ENCODE measurements around the gene HSD17B12. TPM values are rescaled to one million over a fixed set of nuclear protein-coding genes. Genes with fewer than 3 reads are reported as not detected.

The HSD17B12 gene
- total RNA-seq, 6 donors from 2014 or later = 26.6 to 107 (median 74.4) TPM

GRCh38 chr11:43833657-43834073 is 153.1 kb downstream of the HSD17B12 start:
- TF ChIP-seq CTCF (IDR thresholded peaks at IDR 0.05) (no peak), POLR2A (IDR thresholded peaks at IDR 0.05) (no peak), POLR2AphosphoS5 (IDR thresholded peaks at IDR 0.05) (no peak), EP300 (IDR thresholded peaks at IDR 0.05) (no peak)
- H3K4me1 ChIP-seq = peaks cover 6 to 19% (median 11%) of the 10 kb centered on the region in 4 donors
- DNase-seq = no peak
- peaks cover 0 to 12% (median 1%) of the 10 kb centered on the region in 4 donors for H3K36me3 ChIP-seq
- 53 to 61% methylated on average over 1 of the region's 1 CpG for WGBS, 2 donors
- H3K27ac ChIP-seq = no peak overlapping the region
- no peaks in the 10 kb centered on the region for H3K9me3 ChIP-seq
- ATAC-seq (ENCODE audit: low FRiP score in 2 of 2) = no peak
- no peak overlapping the region for H3K4me3 ChIP-seq
- H3K27me3 ChIP-seq = no peaks in the 10 kb centered on the region

DNA sequence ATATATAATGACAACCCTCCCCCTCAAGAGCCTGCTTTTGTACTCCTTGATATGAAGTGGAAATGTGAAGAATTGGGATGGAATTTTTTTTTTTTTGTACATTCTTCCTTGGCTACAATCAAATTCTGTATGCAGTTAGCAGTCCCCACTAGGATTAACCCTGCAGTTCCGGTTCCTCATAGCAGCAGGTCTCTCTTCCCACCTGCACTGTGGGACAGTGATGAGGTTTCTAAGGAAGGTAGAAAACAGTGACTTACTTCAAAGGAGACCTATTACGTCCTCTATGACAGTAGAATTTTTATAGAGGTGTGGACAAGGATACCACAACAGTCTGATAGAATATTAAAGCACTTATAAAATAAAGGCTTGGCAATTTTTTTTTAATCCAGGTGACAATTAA is 153.7 kb downstream of the HSD17B12 start:
- Histone ChIP-seq H3K9me3 (no peaks in the 10 kb centered on the region), H3K4me1 (peaks cover 6 to 19% (median 11%) of the 10 kb centered on the region in 4 donors), H3K36me3 (peaks cover 0 to 18% (median 1%) of the 10 kb centered on the region in 4 donors), H3K27ac (no peak overlapping the region), H3K4me3 (no peak overlapping the region), H3K27me3 (no peaks in the 10 kb centered on the region)
- no peak for ATAC-seq (ENCODE audit: low FRiP score in 2 of 2)
- no peak for DNase-seq
- 69 to 79% methylated on average over 2 of the region's 2 CpGs for WGBS, 2 donors
- TF ChIP-seq POLR2AphosphoS5 (IDR thresholded peaks at IDR 0.05) = no peak
- TF ChIP-seq EP300 (IDR thresholded peaks at IDR 0.05) = no peak
- no peak for TF ChIP-seq CTCF (IDR thresholded peaks at IDR 0.05)
- TF ChIP-seq POLR2A (IDR thresholded peaks at IDR 0.05) = no peak

DNA sequence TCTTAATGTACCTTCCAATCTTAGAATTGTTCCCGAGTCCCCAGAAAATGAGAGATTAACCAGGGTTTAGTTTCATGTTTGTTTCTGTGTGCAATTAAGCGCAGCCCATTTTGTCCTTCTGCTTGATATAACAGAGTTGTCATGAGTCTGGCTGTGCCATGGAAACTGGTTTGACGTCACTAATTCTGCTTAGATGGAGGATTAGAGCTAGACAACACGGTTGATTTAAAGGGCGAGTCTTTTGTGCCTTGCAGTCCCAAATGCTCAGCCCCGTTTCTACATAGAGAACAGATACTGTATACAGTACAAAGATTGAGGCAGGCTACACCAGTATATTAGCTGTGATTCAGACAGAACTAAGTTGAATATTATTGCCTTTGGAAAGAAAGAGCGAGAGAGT is 154.6 kb downstream of the HSD17B12 start:
- Histone ChIP-seq H3K27ac (no peak overlapping the region), H3K4me3 (no peak overlapping the region), H3K4me1 (peaks cover 6 to 19% (median 11%) of the 10 kb centered on the region in 4 donors), H3K36me3 (peaks cover 0 to 24% (median 1%) of the 10 kb centered on the region in 4 donors), H3K9me3 (no peaks in the 10 kb centered on the region), H3K27me3 (no peaks in the 10 kb centered on the region)
- DNase-seq (no peak), ATAC-seq (ENCODE audit: low FRiP score in 2 of 2) (no peak)
- WGBS, 2 donors = 74 to 87% methylated on average over 7 of the region's 7 CpGs
- TF ChIP-seq POLR2A (IDR thresholded peaks at IDR 0.05) (no peak), POLR2AphosphoS5 (IDR thresholded peaks at IDR 0.05) (no peak), EP300 (IDR thresholded peaks at IDR 0.05) (no peak), CTCF (IDR thresholded peaks at IDR 0.05) (no peak)

DNA sequence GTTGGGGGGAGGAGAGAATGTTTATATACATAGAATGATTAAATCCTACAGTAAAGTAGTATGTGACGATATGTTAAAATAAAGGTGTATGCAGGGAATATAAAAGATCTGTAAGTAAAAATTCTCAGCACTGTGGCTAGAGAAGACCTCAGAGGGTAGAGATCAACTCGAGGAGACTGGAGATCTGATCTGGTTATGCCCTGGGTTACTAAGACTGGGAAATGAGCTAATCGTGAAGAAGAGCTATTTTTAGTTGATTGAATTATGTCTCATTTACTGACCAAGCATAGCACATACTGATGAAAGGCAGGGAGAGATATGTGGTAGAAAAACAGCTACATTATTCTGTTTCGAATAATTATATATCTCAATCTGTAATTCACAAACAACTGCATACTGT is 157.3 kb downstream of the HSD17B12 start:
- no peak for ATAC-seq (ENCODE audit: low FRiP score in 2 of 2)
- H3K9me3 ChIP-seq = no peaks in the 10 kb centered on the region
- peaks cover 0 to 22% (median 1%) of the 10 kb centered on the region in 4 donors for H3K36me3 ChIP-seq
- no peak overlapping the region for H3K27ac ChIP-seq
- H3K4me3 ChIP-seq = no peak overlapping the region
- no peak for DNase-seq
- H3K4me1 ChIP-seq = peaks cover 6 to 19% (median 11%) of the 10 kb centered on the region in 4 donors
- no peaks in the 10 kb centered on the region for H3K27me3 ChIP-seq
- TF ChIP-seq POLR2A (IDR thresholded peaks at IDR 0.05) (no peak), CTCF (IDR thresholded peaks at IDR 0.05) (no peak), EP300 (IDR thresholded peaks at IDR 0.05) (no peak), POLR2AphosphoS5 (IDR thresholded peaks at IDR 0.05) (no peak)
- WGBS, 2 donors = 76 to 77% methylated on average over 4 of the region's 4 CpGs

GRCh38 chr11:43842021-43842420 is 161.5 kb downstream of the HSD17B12 start:
- no peaks in the 10 kb centered on the region for H3K9me3 ChIP-seq
- H3K36me3 ChIP-seq = peaks cover 0 to 22% (median 3%) of the 10 kb centered on the region in 4 donors
- H3K4me1 ChIP-seq = no peaks in the 10 kb centered on the region
- H3K27me3 ChIP-seq = no peaks in the 10 kb centered on the region
- DNase-seq (no peak), ATAC-seq (ENCODE audit: low FRiP score in 2 of 2) (no peak)
- WGBS, 2 donors = 73 to 83% methylated on average over 1 of the region's 1 CpG
- no peak for TF ChIP-seq EP300 (IDR thresholded peaks at IDR 0.05)
- no peak for TF ChIP-seq POLR2A (IDR thresholded peaks at IDR 0.05)
- no peak for TF ChIP-seq POLR2AphosphoS5 (IDR thresholded peaks at IDR 0.05)
- no peak for TF ChIP-seq CTCF (IDR thresholded peaks at IDR 0.05)
- no peak overlapping the region for H3K4me3 ChIP-seq
- H3K27ac ChIP-seq = no peak overlapping the region
